GM10847 (cell line): Measurements from ENCODE around the gene SPHK2.

ENCODE experiments used
- POLR2A ChIP-seq: IDR thresholded peaks from 2 replicates; pipeline ENCODE4 v1.6.1; 2011; ENCODE audit not compliant: insufficient read length; ENCODE audit errors: extremely low read depth

SPHK2 gene

DNA sequence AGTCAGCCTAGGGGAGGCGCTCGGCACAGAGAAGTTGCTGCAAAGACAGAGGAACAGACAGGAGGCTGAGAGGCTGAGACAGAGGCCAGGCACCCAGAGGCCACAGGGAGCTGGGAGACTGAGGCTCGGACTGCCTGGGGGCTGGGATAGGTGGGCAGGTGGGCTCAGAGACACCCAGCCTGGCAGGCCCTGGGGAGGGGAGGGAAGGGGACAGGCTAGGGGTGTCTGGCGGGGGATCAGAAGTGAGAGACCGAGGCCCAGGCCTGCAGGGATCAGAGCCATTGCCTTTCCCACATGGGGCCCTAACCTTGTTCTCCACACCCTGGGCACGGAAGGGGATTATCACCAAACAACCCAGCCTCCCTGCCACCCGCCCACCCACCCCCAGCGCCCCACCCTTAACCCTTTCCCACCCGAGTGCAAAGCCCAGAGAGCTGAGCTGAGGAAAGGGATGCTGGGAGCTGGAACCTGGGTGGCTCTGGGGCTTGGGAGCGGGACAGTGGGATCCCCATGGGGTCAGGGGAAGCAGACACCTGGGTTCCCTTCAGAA lies 52.2 kb downstream of the SPHK2 start:
- TF ChIP-seq POLR2A, result no peak

DNA sequence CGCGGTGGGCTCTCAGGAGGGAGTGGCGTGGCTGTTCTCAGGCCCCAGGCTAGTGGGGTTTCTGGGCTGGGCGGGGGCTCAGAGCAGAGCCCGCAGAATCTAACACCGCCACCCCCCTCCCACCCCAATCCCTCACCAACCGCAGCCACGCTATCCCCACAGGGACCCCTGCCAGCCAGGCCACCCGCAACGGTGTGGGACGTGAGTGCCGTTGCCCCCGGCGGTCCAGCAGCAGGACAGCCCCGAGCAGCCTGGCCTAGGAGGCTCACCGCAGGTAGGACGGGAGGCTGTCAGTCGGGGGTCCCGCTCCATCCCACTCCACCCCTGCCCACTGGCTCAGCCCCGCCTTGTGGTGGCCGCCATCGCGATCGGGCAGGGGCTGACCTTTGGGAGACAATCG lies 53.7 kb downstream of the SPHK2 start, which contains the start of gene NTN5:
NTN5 (minus strand) TSS at position 24 of the 400 bp plus-strand sequence. CDS start 2,031 bp downstream, outside the sequence.
- no peak for TF ChIP-seq POLR2A

DNA sequence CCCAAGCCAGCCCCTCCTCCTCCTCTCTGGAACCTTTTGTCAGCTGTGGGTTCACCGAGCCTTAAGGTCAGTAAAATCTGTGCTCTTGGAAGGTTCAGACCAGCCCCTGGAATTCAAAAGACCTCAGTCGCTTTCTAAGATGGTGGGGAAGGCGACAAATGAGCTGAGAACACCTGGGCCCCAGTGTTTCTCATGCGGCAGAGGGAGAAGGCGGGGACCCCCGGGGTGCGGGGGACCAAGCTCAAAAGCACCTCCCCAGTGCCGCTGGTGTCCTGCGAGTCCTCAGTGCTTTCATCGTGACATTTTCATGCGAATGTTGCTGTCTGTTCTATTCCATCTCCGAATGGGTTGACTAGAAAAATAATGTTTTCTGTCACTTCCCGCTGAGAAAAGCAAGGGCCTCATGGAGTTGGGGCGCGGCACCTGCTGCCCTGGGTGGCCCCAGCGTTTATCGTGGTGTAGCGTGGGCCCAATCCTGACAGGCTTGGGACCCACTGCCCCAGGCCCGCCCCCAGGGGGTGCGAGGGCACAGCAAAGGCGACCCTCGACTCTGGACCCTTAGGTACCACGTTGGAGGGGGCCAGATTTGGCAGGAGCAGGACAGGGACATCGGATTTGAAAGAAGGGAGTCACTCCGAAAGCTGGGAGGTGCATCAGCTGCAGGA lies 54.3 kb downstream of the SPHK2 start:
- TF ChIP-seq POLR2A, result no peak

DNA sequence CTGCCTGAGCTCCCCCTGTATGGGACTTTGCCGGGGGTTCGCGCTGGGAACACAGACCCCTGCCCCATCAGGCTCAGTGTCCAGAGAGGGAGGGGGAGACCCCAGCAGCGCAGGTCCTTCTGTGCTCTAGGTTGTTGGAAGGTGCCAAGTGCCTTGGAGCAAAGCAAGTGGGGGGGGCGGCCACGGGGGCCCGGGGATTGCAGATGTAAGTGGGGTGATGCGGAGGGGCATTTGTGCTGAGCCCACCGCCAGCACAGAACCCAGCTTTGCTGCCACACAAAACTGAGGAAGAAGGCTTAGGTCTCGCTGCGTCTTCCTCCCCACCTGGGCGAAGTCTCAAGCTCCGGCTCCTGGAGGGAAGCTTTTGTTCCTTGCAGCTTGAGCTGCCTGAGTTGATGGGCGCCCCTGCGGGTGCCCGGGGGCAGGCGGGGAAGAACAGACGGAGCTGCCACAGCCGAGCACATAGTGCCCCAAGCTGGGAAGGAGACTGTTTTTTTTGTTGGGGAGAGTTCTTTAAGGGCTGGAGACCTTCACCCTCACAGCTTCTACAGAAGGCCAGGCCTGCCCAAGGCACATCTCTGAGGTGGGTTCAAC lies 55.0 kb downstream of the SPHK2 start:
- no peak for TF ChIP-seq POLR2A

DNA sequence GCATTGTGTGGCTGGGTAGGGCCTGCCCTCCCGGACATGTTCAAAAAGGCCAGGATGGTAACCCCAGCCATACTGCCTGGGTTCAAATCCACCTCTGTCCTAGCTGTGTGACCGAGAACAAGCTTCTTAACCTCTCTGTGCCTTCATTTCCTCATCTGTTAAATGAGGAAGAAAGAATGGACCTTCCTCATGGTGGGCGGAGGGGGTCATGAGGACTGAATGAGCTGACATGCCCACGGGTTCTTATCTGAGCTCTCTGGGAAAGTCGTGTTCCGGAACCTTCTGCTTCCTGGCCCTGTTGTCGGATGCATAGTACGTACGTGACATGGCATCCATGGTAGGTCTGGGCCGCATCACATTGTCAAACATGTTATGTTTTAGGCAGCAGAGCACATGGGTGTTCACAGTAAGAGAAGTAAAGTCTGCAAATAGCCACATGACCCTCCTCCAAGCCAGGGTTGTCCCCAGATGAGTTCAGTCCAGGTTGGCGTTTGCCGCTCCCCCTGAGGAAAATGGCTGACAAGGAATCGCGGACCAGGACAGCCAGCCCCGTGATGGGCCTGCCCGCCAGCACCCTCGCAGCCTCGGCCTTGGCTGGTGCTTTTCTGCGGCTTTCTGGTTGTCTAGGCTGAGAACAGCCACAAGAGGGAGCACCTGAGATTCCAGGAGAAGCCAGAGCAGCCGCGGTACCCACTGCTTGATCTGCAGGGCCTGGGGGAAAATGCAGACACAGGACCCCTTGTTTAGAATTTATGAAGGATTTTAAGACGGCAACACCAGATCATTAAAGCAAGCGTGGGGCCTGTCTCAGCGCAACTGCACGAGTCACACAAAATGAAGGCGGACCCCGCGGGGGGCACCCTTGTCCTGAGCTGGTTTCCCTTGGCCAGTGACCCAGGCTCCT lies 55.9 kb downstream of the SPHK2 start:
- no peak for TF ChIP-seq POLR2A

DNA sequence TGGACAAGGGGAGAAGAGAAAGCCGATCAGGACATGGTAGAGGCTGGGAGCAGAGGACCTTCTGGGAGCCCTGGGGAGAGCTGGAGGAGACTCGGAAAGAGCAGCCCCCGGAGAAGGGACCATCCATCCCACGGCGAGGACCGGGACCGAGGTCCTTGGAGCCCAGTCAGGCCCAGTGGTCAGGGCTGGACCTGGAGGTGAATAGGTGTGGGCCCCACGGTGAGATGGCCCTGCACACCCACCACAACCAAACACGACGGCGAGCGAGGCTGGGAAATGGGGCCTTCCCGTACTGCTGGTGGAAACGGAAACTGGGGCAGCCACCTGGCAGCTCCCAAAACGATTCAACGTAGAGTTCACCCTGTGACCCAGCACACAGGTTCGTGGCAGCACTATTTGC lies 57.2 kb downstream of the SPHK2 start:
- no peak for TF ChIP-seq POLR2A

DNA sequence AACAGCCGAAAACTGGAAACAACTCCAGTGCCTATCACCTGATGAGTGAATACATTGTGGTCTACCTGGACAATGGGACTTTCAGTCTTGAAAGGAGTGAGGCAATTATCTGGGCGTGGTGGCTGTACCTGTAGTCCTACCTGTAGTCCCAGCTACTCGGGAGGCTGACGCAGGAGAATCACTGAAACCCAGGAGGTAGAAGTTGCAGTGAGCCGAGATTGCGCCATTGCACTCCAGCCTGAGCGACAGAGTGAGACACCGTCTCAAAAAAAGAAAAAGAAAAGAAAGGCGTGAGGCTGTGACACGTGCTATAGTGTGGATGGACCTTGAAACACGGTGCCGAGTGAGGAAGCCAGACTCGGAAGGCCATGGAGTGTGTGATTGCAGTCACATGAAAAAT lies 57.6 kb downstream of the SPHK2 start:
- no peak for TF ChIP-seq POLR2A

DNA sequence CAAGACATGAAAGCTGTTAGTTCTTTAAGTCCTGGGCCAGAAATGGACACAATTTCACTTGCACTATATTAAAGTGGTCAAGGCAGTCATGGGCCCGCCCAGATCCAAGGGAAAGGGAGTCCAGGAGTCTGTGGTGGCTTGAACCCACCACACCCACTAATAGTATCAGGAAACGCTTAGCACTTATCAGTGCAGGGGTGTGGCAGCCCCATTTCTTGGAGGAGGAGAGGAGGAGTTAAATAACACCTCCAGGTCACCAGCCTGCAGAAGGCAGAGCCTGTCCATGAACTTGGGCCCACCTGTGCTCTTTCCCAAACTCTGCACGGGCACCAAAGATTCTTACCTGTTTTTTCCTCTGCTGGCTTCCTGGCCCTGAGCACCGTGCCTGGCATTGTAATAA lies 58.9 kb downstream of the SPHK2 start:
- no peak for TF ChIP-seq POLR2A
